Right lobe of liver (tissue), 4 donors: ENCODE data around the gene ZNF791.

Experiments used
- CTCF ChIP-seq, 4 donors: fragments of 200-600 bp in 3 of 4; fragments of 450-650 bp in 1 of 4; IDR thresholded peaks; one replicate each; pipeline versions ENCODE4 v1.5.1 to v1.8.0; 2016 to 2022; ENCODE audit warnings: antibody characterized with exemption in 4 of 4, mild to moderate bottlenecking in 2 of 4
- POLR2A ChIP-seq: fragments of 450-650 bp; IDR thresholded peaks from one replicate; pipeline ENCODE4 v1.6.1; 2017; ENCODE audit warnings: antibody characterized with exemption, mild to moderate bottlenecking
- donor health status: DM: no; HTN: no; CAD: no.
- donor health status: DM: no; HTN: no; CAD: no.
- donor health status: DM: no; HTN: yes; CAD: no.

GRCh38 chr19:12649941-12650340, 39.2 kb downstream of the ZNF791 start:
- no peak for TF ChIP-seq POLR2A
- TF ChIP-seq CTCF (IDR thresholded peaks at IDR 0.05): no peak
